Measurements from ENCODE around the gene FGF6.
"Not testable (repeated sequence)": the region's sequence is repeated elsewhere in the genome, so short reads cannot be mapped to it uniquely, and the experiment has no call there.

The FGF6 gene

DNA sequence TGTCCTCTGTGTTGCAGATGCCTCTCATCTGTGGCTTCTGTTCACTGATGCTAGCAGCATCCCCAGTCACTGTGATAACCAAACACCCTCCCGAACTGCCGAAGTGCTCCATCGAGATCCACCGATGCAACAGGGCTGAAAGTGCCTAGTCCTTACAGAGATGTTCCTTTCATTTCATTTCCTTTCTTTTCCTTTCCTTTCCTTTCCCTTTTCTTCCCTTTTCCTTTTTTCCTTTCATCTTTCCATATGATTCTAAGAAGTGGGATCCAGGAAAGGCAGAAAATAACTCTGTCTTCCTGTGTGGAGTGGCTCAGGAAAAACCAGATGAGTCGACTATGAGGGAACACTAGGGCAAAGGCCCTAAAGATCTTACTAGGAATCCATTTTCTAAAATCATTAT, 26.7 kb downstream of the FGF6 start:
- no peak for DNase-seq (ENCODE audit: low spot score)

DNA sequence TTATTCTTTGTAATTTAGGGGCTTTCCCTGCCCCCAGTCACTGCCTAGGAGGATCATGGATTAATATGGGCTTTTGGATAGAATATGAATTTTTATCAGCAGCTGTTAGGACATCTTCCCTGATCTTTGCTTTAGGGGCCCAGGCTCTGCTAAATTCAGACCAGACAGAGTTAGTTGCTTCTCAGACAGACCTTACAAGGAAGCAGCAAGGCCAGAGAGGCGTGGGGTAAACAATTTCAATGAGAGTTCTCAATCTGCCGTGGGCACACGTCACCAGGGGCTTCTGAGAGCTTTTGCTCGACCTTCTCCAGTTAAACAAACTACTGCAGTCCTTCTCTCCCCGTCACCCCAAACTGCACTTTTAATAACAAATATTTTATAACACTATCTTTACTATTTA, 27.7 kb downstream of the FGF6 start:
- no peak for DNase-seq (ENCODE audit: low spot score)

DNA sequence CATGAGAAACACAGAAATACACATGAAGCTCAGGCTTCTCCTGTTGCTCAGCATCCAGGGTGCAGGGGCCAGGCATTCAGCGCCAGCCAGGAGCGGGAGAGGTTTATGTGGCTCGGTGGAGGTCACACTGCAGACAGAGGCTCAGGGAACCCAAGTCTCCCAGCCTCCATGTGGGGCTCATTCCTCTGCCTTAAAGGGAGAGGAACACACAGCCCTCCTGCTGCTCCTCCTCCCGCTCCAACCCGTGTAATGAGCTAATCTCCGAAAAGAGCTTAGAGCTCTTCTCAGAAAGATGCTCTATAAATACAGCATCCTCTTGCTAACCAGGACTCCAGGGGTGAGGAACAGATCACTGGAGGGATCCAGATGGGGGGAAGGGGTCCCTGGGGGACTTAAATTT, 28.2 kb downstream of the FGF6 start:
- no peak for DNase-seq (ENCODE audit: low spot score)

DNA sequence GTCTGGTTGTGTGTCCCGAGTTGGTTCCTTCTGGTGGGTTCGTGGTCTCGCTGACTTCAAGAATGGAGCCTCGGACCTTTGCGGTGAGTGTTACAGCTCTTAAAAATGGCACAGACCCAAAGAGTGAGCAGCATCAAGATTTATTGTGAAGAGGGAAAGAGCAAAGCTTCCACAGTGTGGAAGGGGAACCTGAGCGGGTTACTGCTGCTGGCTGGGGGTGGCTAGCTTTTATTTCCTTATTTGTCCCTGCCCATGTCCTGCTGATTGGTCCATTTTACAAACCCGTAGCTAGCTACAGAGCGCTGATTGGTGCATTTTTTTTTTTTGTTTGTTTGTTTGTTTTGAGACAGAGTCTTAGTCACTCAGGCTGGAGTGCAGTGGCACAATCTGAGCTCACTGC, 29.3 kb downstream of the FGF6 start:
- DNase-seq (ENCODE audit: low spot score), result no peak

DNA sequence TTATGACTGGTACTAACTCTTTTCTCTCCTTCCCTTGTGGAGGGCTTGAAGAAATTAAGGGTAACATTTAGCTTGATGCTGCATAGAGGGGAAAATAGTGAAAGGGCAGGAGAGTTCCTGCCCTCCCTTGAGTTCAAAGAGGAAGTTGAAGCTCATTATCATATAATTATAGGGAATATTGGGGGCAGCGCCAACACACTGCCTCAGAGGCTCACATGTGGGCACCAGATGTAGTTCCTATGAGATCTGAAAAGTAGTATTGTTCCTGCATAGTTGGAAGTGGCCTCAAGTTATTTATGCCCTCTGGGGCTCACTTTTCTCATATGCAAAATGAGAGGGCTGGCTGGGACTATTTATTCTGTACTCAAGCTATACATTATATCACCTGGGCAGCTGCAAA, 33.1 kb downstream of the FGF6 start:
- peak; percentile 16 for DNase-seq (ENCODE audit: low spot score)

DNA sequence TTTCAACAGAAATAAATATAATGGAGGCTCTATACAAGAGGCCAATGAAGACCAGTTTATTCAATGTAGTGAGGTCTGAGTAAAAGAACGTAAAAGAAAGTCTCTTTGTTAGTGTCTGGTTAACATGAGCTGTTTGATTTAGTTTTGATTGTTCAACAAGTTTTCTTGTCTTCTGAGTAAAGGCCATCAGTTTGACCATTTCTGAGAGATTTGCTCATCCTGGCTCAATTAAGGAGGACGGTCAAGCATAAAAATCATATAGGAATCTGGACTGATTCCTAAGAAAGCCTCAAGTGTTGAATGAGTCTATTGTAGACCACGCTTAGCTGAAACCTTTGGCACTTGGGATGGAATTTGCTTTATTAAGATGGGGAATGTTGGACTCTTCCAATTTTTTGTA, 33.6 kb downstream of the FGF6 start:
- DNase-seq (ENCODE audit: low spot score), result no peak

DNA sequence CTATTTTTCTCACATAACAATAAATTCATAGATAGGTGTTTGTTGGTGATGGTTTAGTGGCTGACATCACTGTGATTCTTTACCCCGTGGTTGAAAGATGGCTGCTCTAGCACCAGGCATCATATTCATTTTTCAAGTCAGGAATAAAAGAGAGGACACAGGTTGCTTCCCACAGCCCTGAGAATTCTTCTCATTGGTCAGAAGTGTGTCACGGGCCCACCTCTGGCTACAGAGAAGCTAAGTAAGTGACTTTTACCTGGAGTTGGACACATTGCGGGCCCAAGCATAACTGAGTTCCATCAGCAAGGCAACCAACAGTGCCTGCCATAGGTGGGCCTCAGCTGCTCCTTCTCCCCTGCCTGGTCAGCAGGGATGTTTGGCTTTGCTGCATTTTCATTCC, 38.5 kb downstream of the FGF6 start:
- no peak for DNase-seq (ENCODE audit: low spot score)

DNA sequence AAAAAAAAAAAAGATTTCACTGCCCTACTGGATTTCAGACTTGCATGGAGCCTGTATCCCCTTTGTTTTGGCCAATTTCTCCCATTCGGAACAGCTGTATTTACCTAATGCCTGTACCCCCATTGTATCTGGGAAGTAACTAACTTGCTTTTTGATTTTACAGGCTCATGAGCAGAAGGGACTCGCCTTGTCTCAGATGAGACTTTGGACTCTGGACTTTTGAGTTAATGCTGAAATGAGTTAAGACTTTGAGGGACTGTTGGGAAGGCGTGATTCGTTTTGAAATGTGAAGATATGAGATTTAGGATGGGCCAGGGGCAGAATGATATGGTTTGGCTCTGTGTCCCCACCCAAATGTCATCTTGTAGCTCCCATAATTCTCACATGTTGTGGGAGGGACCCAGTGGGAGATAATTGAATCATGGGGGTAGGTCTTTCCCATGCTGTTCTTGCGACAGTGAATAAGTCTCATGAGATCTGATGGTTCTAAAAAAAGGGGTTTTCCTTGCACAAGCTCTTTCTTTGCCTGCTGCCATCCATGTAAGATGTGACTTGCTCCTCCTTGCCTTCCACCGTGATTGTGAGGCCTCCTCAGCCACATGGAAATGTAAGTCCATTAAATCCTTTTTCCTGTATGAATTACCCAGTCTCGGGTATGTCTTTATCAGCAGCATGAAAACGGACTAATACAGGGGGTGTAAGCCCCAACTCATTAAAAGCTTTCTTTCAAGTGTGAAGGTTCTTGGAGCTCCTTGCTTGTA, 40.6 kb downstream of the FGF6 start:
- not testable (repeated sequence) for DNase-seq (ENCODE audit: low spot score)

DNA sequence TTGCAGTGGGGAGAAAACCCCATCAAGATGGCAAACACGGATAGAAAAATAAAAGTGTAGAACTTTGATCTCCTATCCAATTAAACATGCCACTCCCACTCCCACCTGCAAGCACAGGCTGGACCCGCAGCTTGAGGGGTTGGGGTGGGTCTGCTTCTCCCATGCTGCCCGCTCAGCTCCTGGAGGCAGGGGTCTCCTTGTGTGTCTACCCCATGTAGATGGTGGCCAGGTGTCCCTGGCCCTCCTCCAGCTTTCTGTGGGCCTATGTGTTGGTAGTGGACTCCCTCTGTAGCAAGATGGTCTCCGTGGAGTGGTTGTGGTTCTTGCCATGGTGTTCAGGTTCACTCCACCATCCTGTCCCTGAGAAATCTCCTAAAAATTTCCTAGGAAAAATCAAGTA, 42.6 kb downstream of the FGF6 start:
- no peak for DNase-seq (ENCODE audit: low spot score)

DNA sequence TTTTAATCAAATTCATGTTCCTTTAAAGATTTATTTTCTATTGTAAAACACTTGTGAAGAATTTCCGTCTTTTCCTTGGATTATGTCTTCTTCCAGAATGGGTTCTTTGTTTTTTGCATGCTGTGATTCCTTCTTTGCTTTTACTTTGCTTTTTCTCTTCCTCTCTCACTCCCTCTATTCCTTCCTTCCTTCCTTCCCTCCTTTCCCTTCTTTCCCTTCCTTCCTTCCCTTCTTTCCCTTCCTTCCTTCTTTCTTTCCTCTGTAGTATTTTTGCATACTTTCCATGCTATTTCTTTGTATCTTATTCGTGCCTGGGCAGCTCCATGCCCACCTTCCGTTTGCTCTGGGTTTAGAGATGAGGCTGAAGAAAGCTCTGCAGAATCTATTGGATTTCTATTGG, 44.5 kb downstream of the FGF6 start:
- DNase-seq (ENCODE audit: low spot score), result no peak

DNA sequence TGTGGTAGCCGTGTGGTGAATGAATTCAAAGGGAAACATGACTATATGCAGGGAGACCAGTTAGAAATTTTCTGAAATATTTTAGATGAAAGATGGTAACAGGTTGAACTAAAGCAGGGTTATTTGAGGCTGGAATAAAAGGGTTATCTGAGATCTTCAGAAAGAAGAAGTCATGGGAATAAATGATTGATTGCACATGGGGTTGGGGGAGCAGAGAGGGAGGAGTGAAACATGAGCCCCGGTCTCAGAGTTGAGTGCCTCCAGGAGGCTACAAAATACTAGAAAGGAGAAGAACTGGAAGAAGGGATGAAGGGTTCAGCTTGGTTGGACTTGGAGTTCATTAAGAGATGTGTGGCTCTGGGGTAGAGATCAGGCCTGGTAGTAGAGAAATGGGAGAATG, 49.8 kb downstream of the FGF6 start:
- DNase-seq (ENCODE audit: low spot score), result no peak

DNA sequence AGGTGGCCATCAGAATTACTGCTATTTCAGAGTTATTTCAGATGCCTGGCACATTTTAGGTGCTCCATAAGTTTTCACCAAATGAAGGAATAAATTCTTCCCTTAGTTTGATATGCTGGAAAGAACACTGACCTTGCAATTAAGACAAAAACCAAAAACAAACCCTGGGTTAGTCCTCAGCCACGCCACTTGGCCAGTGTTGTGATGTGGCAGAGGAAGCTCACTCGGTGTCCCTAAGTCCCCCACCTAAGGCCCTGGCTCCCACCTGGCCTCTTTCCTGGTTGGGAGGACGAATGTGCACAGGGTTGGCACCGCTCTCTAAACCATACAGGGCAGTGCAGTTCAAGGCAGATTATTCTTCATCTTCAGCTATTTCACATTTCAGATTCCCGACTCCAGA, 52.4 kb downstream of the FGF6 start:
- no peak for DNase-seq (ENCODE audit: low spot score)

DNA sequence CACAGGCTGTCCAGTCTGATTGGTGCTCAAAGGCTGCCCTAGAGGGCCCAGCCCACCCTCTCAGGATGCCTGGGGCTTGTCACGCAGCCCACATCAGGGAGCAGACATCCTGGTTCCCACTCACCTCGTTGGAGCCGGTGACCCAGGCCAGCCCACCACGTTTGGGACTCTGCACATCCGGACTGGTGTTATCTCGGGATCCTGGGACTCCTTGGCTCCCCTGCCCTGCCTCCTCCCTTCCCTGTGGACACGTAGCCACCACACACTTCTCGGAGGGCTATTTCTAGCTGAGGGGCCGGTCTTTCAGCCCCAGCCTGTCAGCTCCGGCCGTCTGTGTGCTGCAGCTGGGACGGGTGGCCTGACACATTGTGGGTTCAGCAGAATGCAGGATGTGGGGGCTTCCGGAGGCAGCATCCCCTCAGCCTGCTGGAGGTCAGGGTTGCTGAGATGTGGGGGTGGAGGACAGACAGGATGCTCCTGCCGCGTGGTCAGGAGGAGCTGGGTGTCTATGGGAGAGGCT, 53.3 kb downstream of the FGF6 start:
- no peak for DNase-seq (ENCODE audit: low spot score)

DNA sequence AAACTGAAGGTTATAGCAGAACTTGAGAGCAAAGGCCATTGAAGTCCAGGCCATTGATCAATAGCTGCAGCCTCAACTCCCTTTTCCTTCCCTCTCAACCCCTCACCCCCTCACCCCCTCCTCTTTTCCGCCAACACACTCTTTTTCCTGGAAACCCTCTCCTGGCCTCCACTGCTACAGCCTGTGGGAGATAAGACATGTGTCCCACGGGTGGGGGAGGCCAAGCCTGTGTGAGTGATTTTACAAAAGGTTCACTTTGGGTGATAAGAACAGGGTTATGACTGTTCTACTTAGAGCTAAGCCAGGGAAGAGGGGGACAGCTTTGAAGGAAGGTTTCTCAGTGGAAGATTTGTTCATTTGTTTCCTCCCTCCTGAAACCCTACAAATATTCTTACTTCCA, 57.0 kb downstream of the FGF6 start:
- DNase-seq (ENCODE audit: low spot score), result no peak

DNA sequence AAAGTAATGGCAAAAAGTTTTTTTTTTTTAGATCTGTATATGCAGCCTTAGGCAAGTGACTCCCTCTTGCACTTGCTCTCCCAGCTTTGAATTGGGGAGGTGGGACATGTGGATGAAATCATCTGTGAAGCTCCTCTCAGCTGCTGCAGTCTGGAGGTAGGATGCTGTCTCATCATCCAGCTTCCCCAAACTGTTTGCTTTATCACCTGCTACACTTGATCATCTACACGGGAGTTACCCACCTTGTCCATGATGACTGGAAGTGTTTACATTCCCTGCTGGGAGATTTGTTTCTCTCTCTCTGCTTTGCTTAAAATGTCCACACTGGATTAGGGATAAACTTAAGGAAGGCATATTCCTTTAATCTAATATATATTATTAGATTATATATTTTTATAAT, 57.6 kb downstream of the FGF6 start:
- DNase-seq (ENCODE audit: low spot score), result no peak

DNA sequence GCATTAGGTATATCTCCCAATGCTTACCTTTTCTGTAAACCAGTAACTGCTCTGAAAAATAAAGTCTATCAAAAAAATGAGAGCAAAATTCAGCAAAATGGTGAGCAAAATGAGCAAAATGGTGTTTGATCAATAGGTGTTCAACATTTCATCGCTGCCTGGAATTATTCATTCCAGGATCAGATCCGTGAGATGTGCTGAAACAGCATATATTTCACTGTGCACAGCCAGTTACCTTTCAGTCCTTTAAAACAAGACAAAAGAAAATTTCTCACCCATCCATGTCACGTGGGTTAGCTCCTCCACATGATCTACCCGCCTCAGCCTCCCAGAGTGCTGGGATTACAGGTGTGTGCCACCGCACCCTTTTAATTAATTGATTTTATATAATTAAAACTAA, 58.0 kb downstream of the FGF6 start:
- no peak for DNase-seq (ENCODE audit: low spot score)

DNA sequence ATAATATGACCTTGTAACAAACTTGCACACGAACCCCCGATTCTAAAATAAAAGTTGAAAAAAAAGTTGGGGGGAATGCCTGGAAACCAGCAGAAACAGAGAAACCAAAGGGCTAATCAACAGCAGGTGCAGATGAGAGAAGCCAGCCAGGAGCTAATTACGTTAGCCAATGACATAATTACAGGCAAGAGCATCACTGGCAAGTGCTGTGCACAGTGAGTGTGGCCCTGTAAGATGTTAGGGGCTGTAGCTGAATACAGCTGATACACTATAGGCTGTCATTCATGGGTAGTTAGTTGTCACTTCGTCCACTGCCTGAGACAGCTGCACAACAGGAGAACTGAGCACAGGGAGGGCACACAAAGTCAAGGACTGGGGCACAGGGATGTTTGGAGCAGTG, 58.8 kb downstream of the FGF6 start:
- DNase-seq (ENCODE audit: low spot score), result no peak

All from SW480 (cell line).